CD4-positive, alpha-beta T cell (primary cell): ENCODE measurements around the gene TBC1D2B. TPM values are rescaled to one million over a fixed set of nuclear protein-coding genes. Genes with fewer than 3 reads are reported as not detected.

Experiments
- ATAC-seq: fragments of 200-7000 bp; cut with Tn5 transposase; one replicate; pipeline ENCODE4 v1.10.0; 2022; ENCODE audit warnings: mild to moderate bottlenecking; ENCODE audit not compliant: poor library complexity
- CTCF ChIA-PET: fragments of 350-600 bp; sonication (Branson Sonifier 250); formaldehyde crosslinking; loops from one replicate; lab custom pipeline; 2021; ENCODE audit warnings: antibody characterized with exemption, inconsistent platforms; lab: Charles Lee
- POLR2A ChIA-PET: fragments of 350-600 bp; sonication (Branson Sonifier 250); formaldehyde crosslinking; loops from one replicate; lab custom pipeline; 2021; ENCODE audit warnings: antibody characterized with exemption, inconsistent platforms; lab: Charles Lee
- DNase-seq, 14 experiments: peaks; one replicate each; pipeline ENCODE4 v3.0.0-alpha.2; 2013 to 2020; ENCODE audit warnings: mixed read lengths in 2 of 14
- H3K27ac ChIP-seq, 2 donors: one replicate each; pipeline versions ENCODE4 v1.5.1 to v1.7.0; 2013; ENCODE audit warnings: low read length in 2 of 2, low read depth in 1 of 2, mild to moderate bottlenecking in 1 of 2
- H3K27me3 ChIP-seq, 2 experiments: 1 replicate in 1 of 2; 2 replicates in 1 of 2; pipeline versions ENCODE4 v1.6.1 to v1.7.0; 2013; ENCODE audit warnings: low read length in 2 of 2, control low read depth in 1 of 2, mild to moderate bottlenecking in 1 of 2, moderate library complexity in 1 of 2; ENCODE audit not compliant: insufficient read depth in 2 of 2, control insufficient read depth in 1 of 2
- H3K36me3 ChIP-seq: one replicate; pipeline ENCODE4 v1.6.1; 2013; ENCODE audit warnings: low read length, control low read depth; ENCODE audit not compliant: insufficient read depth
- H3K4me1 ChIP-seq: one replicate; pipeline ENCODE4 v1.6.1; 2013; ENCODE audit warnings: low read length, control low read depth; ENCODE audit not compliant: insufficient read depth
- H3K4me3 ChIP-seq: one replicate; pipeline ENCODE4 v1.5.1; 2013; ENCODE audit warnings: mild to moderate bottlenecking, low read length, moderate library complexity
- H3K9me3 ChIP-seq, 2 experiments: 1 replicate in 1 of 2; 2 replicates in 1 of 2; pipeline versions ENCODE4 v1.6.1 to v1.7.0; 2013; ENCODE audit warnings: low read length in 2 of 2, mild to moderate bottlenecking in 2 of 2, control low read depth in 1 of 2, moderate library complexity in 1 of 2; ENCODE audit not compliant: control insufficient read depth in 1 of 2, insufficient read depth in 1 of 2
- H3K27ac Mint-ChIP-seq: one replicate; pipeline ENCODE4 v1.8.0; 2020; ENCODE audit warnings: mixed read lengths
- H3K27me3 Mint-ChIP-seq: one replicate; pipeline ENCODE4 v1.8.0; 2021; ENCODE audit warnings: mixed read lengths
- H3K36me3 Mint-ChIP-seq: one replicate; pipeline ENCODE4 v1.8.0; 2021; ENCODE audit warnings: low read depth, mixed read lengths
- H3K4me1 Mint-ChIP-seq: one replicate; pipeline ENCODE4 v1.8.0; 2021; ENCODE audit warnings: low read depth, mixed read lengths
- H3K4me3 Mint-ChIP-seq: one replicate; pipeline ENCODE4 v1.8.0; 2020; ENCODE audit warnings: mild to moderate bottlenecking, mixed read lengths
- H3K9me3 Mint-ChIP-seq: one replicate; pipeline ENCODE4 v1.8.0; 2020; ENCODE audit warnings: mixed read lengths
- intact Hi-C, 2 experiments: fragments of 100-400 bp; cut with DNase I in 1 of 2; cut with micrococcal nuclease in 1 of 2; formaldehyde crosslinking; loops; one replicate each; pipeline versions ENCODE4 v1.15.1 to v1.9.0; 2023 to 2025; cut with DNase I, micrococcal nuclease
- total RNA-seq, 174 experiments: library from RNA in 2 of 174; stranded (reverse) in 2 of 174; gene quantifications; one replicate each; pipeline ENCODE4 v1.2.3 and lab custom pipeline; 2021 to 2026
- TF ChIP-seq, protein P1 (sequence below): fragments of 200-600 bp; IDR thresholded peaks from one replicate; pipeline ENCODE4 v1.8.0; 2022; ENCODE audit warnings: antibody characterized with exemption, mild to moderate bottlenecking

TBC1D2B gene
- total RNA-seq, 2 experiments from 2014 or later, result 89.3 to 97.6 TPM

DNA sequence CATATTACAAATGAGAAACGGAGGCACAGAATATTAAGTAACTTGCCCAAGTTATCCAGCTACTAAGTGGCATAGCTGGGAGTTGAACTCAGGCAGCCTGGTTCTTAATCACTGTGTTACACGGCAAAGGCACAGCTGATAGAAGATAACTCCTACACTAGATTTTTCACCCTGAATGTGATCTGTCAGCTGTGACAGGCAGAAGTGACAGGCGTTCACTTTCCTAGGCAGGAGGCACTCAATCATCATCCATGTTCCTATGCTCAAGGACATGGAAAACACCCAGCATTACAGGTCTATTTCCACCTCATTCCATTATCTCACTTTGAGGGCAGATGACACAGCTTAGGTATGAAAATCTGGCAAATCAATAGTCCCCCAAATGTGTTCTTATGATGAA is 35.6 kb downstream of the TBC1D2B start:
- H3K27me3 Mint-ChIP-seq, result no peaks in the 10 kb centered on the region
- H3K36me3 Mint-ChIP-seq, result peaks cover 57% of the 10 kb centered on the region
- H3K27ac Mint-ChIP-seq, result peak overlapping the region; percentile 84
- Histone ChIP-seq H3K4me3 (no peak overlapping the region), H3K9me3 (no peaks in the 10 kb centered on the region), H3K27me3 (no peaks in the 10 kb centered on the region), H3K27ac (no peak overlapping the region), H3K4me1 (peaks cover 87% of the 10 kb centered on the region), H3K36me3 (peaks cover 35% of the 10 kb centered on the region)
- DNase-seq (no peak), ATAC-seq (no peak)
- H3K9me3 Mint-ChIP-seq, result no peaks in the 10 kb centered on the region
- ChIA-PET POLR2A (interaction anchor here (1.0 to 11.9 kb wide), 6 partner anchors 7 to 44 kb away, joined by 3 to 123 read pairs (median 6); partner anchors contain the start of gene TBC1D2B), CTCF (interaction anchor here (2.2 kb wide), 1 partner anchor 66 kb away, joined by 4 read pairs; no protein-coding TSS in a partner anchor)
- H3K4me1 Mint-ChIP-seq, result peaks cover 94% of the 10 kb centered on the region
- H3K4me3 Mint-ChIP-seq, result no peak overlapping the region
- intact Hi-C loops, result no loop called here
- TF ChIP-seq, protein P1, sequence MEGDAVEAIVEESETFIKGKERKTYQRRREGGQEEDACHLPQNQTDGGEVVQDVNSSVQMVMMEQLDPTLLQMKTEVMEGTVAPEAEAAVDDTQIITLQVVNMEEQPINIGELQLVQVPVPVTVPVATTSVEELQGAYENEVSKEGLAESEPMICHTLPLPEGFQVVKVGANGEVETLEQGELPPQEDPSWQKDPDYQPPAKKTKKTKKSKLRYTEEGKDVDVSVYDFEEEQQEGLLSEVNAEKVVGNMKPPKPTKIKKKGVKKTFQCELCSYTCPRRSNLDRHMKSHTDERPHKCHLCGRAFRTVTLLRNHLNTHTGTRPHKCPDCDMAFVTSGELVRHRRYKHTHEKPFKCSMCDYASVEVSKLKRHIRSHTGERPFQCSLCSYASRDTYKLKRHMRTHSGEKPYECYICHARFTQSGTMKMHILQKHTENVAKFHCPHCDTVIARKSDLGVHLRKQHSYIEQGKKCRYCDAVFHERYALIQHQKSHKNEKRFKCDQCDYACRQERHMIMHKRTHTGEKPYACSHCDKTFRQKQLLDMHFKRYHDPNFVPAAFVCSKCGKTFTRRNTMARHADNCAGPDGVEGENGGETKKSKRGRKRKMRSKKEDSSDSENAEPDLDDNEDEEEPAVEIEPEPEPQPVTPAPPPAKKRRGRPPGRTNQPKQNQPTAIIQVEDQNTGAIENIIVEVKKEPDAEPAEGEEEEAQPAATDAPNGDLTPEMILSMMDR, result no peak

DNA sequence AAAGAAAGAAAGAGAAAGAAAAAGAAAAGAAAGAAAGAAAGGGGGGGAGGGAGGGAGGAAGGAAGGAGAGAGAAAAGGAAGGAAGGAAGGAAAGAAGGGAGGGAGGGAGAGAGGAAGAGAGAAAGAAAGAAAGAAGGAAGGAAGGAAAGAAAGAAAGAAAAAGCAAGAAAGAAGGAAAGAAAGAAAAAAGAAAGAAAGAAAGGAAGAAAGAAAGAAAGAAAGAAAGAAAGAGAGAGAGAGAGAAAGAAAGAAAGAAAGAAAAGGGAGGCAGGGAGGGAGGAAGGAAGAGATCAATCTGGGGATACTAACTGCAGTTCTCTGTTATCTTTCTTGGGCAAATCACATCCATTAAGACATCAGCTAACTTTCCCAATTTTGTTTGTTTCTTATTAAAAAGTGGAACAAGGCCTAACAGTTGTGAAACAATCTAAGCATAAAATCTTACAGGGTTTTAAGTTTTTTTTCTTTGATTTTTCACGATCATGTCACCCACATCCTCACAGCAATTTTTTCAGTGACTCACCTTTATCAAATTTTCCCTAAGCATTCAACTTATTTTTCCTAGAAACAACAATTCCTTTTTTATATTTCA is 36.8 kb downstream of the TBC1D2B start:
- TF ChIP-seq, protein P1, result no peak
- H3K4me3 Mint-ChIP-seq, result peak overlapping the region; percentile 61
- H3K27me3 ChIP-seq, result no peaks in the 10 kb centered on the region
- peaks cover 94% of the 10 kb centered on the region for H3K4me1 Mint-ChIP-seq
- H3K27ac Mint-ChIP-seq, result peak overlapping the region; percentile 84
- no peaks in the 10 kb centered on the region for H3K9me3 Mint-ChIP-seq
- H3K27me3 Mint-ChIP-seq, result no peaks in the 10 kb centered on the region
- H3K9me3 ChIP-seq, result no peaks in the 10 kb centered on the region
- H3K36me3 Mint-ChIP-seq, result peaks cover 57% of the 10 kb centered on the region
- H3K36me3 ChIP-seq, result peaks cover 35% of the 10 kb centered on the region
- ATAC-seq, result no peak
- ChIA-PET CTCF (no interaction called here), POLR2A (interaction anchor here (0.9 to 11.9 kb wide), 3 partner anchors 9 to 30 kb away, joined by 3 to 123 read pairs (median 5); no protein-coding TSS in a partner anchor)
- intact Hi-C loops, result no loop called here
- peaks cover 87% of the 10 kb centered on the region for H3K4me1 ChIP-seq
- peak overlapping the region in 1 of 2 donors; percentile 23 for H3K27ac ChIP-seq
- DNase-seq, result no peak
- no peak overlapping the region for H3K4me3 ChIP-seq

DNA sequence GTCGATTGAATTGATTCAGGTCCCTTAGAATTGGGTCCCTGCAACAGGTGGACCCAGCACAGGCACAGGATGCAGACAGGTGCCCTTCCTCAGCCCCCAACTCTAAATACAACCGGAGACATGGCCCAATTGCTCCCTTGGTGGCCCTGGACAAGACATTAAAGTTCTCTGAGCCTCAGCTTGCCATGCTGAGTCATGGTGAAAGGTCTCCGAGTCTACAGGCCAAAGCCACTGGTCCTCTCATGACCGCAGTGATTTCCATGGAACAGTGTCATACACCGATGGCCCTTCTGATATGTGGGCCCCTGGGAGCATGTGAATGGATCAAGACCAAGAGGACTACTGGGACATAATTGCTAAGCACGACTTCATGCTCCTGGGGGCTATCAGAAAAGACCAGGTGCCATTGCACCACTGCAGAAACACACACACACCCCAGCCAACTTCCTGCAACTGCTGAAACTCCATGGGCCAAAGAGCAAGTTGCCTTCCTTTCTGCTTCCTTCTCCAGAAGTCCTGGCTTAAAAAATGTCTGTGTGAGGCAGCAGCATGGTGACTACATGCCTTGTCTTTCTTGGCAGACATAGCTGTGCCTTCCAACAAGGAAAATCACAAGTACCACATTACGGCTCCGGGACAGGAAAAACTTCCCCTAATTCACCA is 38.8 kb downstream of the TBC1D2B start:
- DNase-seq, result no peak
- TF ChIP-seq, protein P1, result no peak

More for the DNA sequence above, 38.8 kb downstream of the TBC1D2B start:
- H3K4me1 Mint-ChIP-seq, result peaks cover 96% of the 10 kb centered on the region
- peaks cover 47% of the 10 kb centered on the region for H3K36me3 Mint-ChIP-seq
- no peaks in the 10 kb centered on the region for H3K9me3 ChIP-seq
- CTCF ChIA-PET, result interaction anchor here (5.6 kb wide), 1 partner anchor 13 kb away, joined by 37 read pairs; no protein-coding TSS in a partner anchor
- H3K4me3 Mint-ChIP-seq, result peak overlapping the region; percentile 34
- POLR2A ChIA-PET, result interaction anchor here (11.9 kb wide), 1 partner anchor 11 kb away, joined by 123 read pairs; no protein-coding TSS in a partner anchor
- peaks cover 91% of the 10 kb centered on the region for H3K4me1 ChIP-seq
- peaks cover 27% of the 10 kb centered on the region for H3K36me3 ChIP-seq
- peak overlapping the region; percentile 84 for H3K27ac Mint-ChIP-seq
- H3K27me3 ChIP-seq, result no peaks in the 10 kb centered on the region
- no peaks in the 10 kb centered on the region for H3K9me3 Mint-ChIP-seq
- H3K4me3 ChIP-seq, result no peak overlapping the region
- intact Hi-C loops, result loop anchor here in 1 of 2 experiments (2.0 kb wide), 1 partner anchor 16 kb away; no protein-coding TSS in a partner anchor
- H3K27ac ChIP-seq, result peak overlapping the region in 1 of 2 donors; percentile 46
- ATAC-seq, result no peak
- no peaks in the 10 kb centered on the region for H3K27me3 Mint-ChIP-seq
